Smooth muscle cell (in vitro differentiated cells): ENCODE data around the gene ELMOD3. TPM values are rescaled to one million over a fixed set of nuclear protein-coding genes. Genes with fewer than 3 reads are reported as not detected.
"Not testable (repeated sequence)": the region's sequence is repeated elsewhere in the genome, so short reads cannot be mapped to it uniquely, and the experiment has no call there.

ENCODE experiments used
- DNase-seq: peaks from one replicate; lab custom pipeline; 2025; ENCODE audit not compliant: unreplicated experiment; lab: John Stamatoyannopoulos, UW
- H2AFZ ChIP-seq: fragments of 200-600 bp; sonication (generic); 2 replicates; pipeline ENCODE4 v1.6.0; 2016; ENCODE audit warnings: antibody characterized with exemption, low read depth, mild to moderate bottlenecking
- H3F3A ChIP-seq: fragments of 200-600 bp; sonication (generic); 2 replicates; pipeline ENCODE4 v1.6.0; 2017; ENCODE audit warnings: antibody characterized with exemption, low read depth
- H3K27ac ChIP-seq: fragments of 200-600 bp; sonication (generic); 2 replicates; pipeline ENCODE4 v1.5.1; 2016; ENCODE audit warnings: low read depth, mild to moderate bottlenecking
- H3K27me3 ChIP-seq: fragments of 200-600 bp; sonication (generic); 2 replicates; pipeline ENCODE4 v1.6.1; 2016; ENCODE audit warnings: low read depth, mild to moderate bottlenecking
- H3K36me3 ChIP-seq: fragments of 200-600 bp; sonication (generic); 2 replicates; pipeline ENCODE4 v1.5.1; 2016; ENCODE audit warnings: low read depth
- H3K4me1 ChIP-seq: fragments of 200-600 bp; sonication (generic); 2 replicates; pipeline ENCODE4 v1.5.1; 2016; ENCODE audit warnings: low read depth
- H3K4me2 ChIP-seq: fragments of 200-600 bp; sonication (generic); 2 replicates; pipeline ENCODE4 v1.6.0; 2016; ENCODE audit warnings: mild to moderate bottlenecking
- H3K4me3 ChIP-seq: fragments of 200-600 bp; sonication (generic); 2 replicates; pipeline ENCODE4 v1.5.1; 2016; ENCODE audit warnings: mild to moderate bottlenecking
- H3K79me2 ChIP-seq: fragments of 200-600 bp; sonication (generic); 2 replicates; pipeline ENCODE4 v1.6.0; 2016; ENCODE audit warnings: low read depth, mild to moderate bottlenecking
- H3K9ac ChIP-seq: fragments of 200-600 bp; sonication (generic); 2 replicates; pipeline ENCODE4 v1.6.0; 2016; ENCODE audit warnings: low read depth
- H3K9me3 ChIP-seq: fragments of 200-600 bp; sonication (generic); replicated peaks from 2 replicates; pipeline ENCODE4 v1.5.1; 2016; ENCODE audit warnings: low read depth
- H4K20me1 ChIP-seq: fragments of 200-600 bp; sonication (generic); 2 replicates; pipeline ENCODE4 v1.6.0; 2016; ENCODE audit warnings: low read depth
- WGBS: methylation state at CpG from one replicate; pipeline ENCODE4 v1.1.7; 2016; ENCODE audit warnings: low lambda C conversion rate; 5-methylcytosine and 5-hydroxymethylcytosine counted together
- polyA plus RNA-seq: library from polyadenylated mRNA; unstranded; fragments of >200 nt; fragmentation: Nextera tagmentation; extraction: Ambion mirVana; gene quantifications from 2 replicates; pipeline ENCODE4 v1.2.1, GENCODE V29; 2016
- total RNA-seq: library from RNA; depleted of rRNA; stranded (reverse); fragments of >200 nt; gene quantifications from 2 replicates; pipeline ENCODE4 v1.2.3, GENCODE V29; 2014
- TF ChIP-seq, protein P1 (sequence below): fragments of 200-600 bp; sonication (generic); IDR thresholded peaks from 2 replicates; pipeline ENCODE4 v1.5.1; 2017; ENCODE audit warnings: borderline replicate concordance, mild to moderate bottlenecking, antibody characterized with exemption; ENCODE audit not compliant: insufficient read depth, poor library complexity, severe bottlenecking

ELMOD3 gene
- total and polyA plus RNA-seq, 2 experiments from 2014 or later, result 13.3 to 15.2 TPM

DNA sequence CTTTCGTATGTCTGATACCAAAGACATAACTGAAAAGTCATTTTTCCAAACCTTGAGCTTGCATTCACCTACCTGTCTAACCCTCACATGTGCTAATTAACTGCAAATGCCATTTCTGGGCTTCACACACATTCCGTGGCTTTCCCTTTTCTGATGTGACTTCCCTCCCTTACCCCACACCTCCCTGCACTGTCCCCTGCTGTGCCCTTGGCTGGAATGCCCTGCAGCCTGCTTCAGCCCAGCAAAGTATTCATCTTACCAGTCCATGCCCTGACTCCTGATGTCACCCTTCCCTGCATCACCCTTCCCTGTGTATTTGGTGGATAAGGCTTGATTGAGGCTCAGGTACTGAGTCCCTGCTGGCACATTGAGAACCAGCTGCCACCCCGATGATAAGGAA is 12.4 kb upstream of the ELMOD3 start:
- Histone ChIP-seq H3K9me3 (no peaks in the 10 kb centered on the region), H3K4me2 (no peak overlapping the region), H3K27me3 (peaks cover 5% of the 10 kb centered on the region), H3K27ac (no peak overlapping the region), H3F3A (no peaks in the 10 kb centered on the region), H3K4me3 (no peak overlapping the region), H4K20me1 (no peaks in the 10 kb centered on the region), H3K79me2 (no peaks in the 10 kb centered on the region), H3K4me1 (no peaks in the 10 kb centered on the region), H3K36me3 (no peaks in the 10 kb centered on the region), H3K9ac (no peak overlapping the region), H2AFZ (no peak overlapping the region)
- TF ChIP-seq, protein P1, sequence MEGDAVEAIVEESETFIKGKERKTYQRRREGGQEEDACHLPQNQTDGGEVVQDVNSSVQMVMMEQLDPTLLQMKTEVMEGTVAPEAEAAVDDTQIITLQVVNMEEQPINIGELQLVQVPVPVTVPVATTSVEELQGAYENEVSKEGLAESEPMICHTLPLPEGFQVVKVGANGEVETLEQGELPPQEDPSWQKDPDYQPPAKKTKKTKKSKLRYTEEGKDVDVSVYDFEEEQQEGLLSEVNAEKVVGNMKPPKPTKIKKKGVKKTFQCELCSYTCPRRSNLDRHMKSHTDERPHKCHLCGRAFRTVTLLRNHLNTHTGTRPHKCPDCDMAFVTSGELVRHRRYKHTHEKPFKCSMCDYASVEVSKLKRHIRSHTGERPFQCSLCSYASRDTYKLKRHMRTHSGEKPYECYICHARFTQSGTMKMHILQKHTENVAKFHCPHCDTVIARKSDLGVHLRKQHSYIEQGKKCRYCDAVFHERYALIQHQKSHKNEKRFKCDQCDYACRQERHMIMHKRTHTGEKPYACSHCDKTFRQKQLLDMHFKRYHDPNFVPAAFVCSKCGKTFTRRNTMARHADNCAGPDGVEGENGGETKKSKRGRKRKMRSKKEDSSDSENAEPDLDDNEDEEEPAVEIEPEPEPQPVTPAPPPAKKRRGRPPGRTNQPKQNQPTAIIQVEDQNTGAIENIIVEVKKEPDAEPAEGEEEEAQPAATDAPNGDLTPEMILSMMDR, result no peak
- 86% methylated on average over 3 of the region's 3 CpGs for WGBS
- no peak for DNase-seq

DNA sequence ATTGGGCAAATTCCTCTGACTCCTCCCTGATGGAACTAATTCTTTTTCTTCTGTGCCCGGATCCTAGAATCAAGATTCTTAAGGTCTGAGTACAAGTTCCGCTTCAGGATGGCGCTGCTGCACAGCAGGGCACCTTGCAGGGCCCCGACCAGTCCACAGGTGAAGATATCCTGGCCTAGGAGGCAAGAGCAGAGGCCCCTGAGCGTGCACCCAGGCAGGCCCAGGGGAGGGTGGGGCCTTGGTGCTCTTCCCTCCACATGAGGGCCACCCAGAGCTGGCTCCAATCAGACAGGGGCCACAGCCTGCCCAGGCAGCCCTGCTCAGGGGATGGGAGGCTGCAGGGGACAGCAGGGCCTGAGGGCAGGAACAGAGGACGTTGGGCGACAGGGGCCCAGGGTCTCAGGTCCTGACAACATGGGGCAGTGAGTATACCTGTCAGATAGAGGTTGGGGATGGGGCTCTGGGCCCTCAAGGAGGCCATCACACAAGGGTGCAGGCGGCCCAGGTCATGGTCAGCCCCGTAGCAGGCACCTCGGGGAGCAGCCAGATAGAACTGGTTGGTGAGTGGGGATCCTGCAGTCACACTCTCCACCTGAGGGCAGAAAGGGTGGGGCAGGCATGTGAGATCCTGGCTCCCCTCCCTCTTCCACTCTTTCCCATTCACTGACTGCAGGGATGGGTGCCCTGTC is 11.2 kb upstream of the ELMOD3 start:
- H3K27ac ChIP-seq, H3K4me1 ChIP-seq, H3K79me2 ChIP-seq, H4K20me1 ChIP-seq, H3K9ac ChIP-seq, H3K36me3 ChIP-seq, H3K9me3 ChIP-seq, H2AFZ ChIP-seq, H3K27me3 ChIP-seq, H3K4me3 ChIP-seq, H3K4me2 ChIP-seq, H3F3A ChIP-seq, DNase-seq: not testable (repeated sequence)
- WGBS, result 95% methylated on average over 10 of the region's 10 CpGs

DNA sequence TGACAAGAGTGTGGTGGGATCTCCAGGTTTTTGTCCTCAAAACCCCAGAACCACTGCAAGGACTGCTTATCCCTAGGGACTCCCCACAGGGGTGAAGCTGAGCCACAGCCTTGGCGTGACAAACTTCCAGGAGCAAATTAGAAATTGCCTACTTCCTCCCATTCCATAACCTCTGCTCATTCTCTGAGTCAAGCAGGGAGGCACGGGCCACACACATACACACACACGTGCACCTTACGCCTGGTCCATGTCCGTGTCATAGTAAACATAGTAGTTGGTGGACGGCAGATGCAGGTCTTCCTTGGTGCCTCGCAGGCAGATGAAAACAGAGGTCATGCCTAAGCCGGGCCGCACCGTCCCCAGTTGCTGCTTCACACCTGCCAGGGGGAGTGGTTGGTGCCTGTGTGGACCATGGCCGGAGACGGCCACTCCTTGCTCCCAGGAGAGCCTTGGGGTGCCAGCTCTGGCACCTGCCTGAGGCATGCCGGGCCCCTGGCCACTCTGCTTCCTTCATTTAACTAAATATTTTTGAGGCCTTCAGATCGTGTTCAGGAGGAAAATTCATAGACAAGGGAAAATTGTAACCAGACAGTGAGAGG is 10.1 kb upstream of the ELMOD3 start:
- no peak for DNase-seq
- Histone ChIP-seq H3F3A (no peaks in the 10 kb centered on the region), H3K36me3 (no peaks in the 10 kb centered on the region), H4K20me1 (no peaks in the 10 kb centered on the region), H3K27ac (no peak overlapping the region), H3K27me3 (peaks cover 3% of the 10 kb centered on the region), H3K9ac (no peak overlapping the region), H3K9me3 (no peaks in the 10 kb centered on the region), H3K4me1 (no peaks in the 10 kb centered on the region), H3K4me2 (no peak overlapping the region), H3K4me3 (no peak overlapping the region), H2AFZ (no peak overlapping the region), H3K79me2 (no peaks in the 10 kb centered on the region)
- 96% methylated on average over 14 of the region's 14 CpGs for WGBS
- TF ChIP-seq, protein P1, result no peak

DNA sequence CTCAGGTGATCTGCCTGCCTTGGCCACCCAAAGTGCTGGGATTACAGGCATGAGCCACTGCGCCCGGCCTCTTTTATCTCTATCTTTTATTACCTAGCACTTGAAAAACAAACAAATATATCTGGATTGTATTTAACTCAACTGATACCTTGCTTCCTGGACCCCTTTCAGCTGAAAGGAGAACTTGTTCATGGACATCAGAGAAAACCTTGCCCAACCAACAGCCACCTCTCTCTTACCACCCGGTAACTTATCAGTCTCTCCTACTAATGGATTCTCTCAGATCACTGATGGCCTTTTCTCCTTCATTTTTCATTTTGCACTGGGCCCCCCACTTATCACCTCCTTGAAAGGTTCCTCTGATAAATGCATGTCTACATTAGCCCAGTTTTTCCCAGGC is 7.0 kb upstream of the ELMOD3 start:
- TF ChIP-seq, protein P1, result no peak
- no peak overlapping the region for H2AFZ ChIP-seq
- H3K4me2 ChIP-seq, result no peak overlapping the region
- no peaks in the 10 kb centered on the region for H3F3A ChIP-seq
- no peaks in the 10 kb centered on the region for H3K9me3 ChIP-seq
- no peaks in the 10 kb centered on the region for H3K27me3 ChIP-seq
- no peak overlapping the region for H3K4me3 ChIP-seq
- H3K36me3 ChIP-seq, result no peaks in the 10 kb centered on the region
- H3K4me1 ChIP-seq, result no peaks in the 10 kb centered on the region
- no peak overlapping the region for H3K9ac ChIP-seq
- WGBS, result 92% methylated on average over 3 of the region's 3 CpGs
- peaks cover 2% of the 10 kb centered on the region for H4K20me1 ChIP-seq
- peaks cover 3% of the 10 kb centered on the region for H3K79me2 ChIP-seq
- DNase-seq, result no peak
- H3K27ac ChIP-seq, result no peak overlapping the region
